H9 (cell line): ENCODE measurements around the gene KRTAP1-1. TPM values are rescaled to one million over a fixed set of nuclear protein-coding genes. Genes with fewer than 3 reads are reported as not detected.

ENCODE experiments used
- DNase-seq: peaks from one replicate; pipeline ENCODE4 v3.0.0-alpha.2; 2017
- H2AFZ ChIP-seq: one replicate; pipeline ENCODE4 v1.6.1; 2013; ENCODE audit warnings: mild to moderate bottlenecking, low read length, control low read depth, moderate library complexity
- H2AK5ac ChIP-seq: 2 replicates; pipeline ENCODE4 v1.6.1; 2013; ENCODE audit warnings: low read length, control low read depth, mixed read lengths; ENCODE audit not compliant: insufficient read length
- H2BK120ac ChIP-seq: one replicate; pipeline ENCODE4 v1.6.1; 2013; ENCODE audit warnings: low read depth, mild to moderate bottlenecking, low read length, control low read depth, inconsistent platforms; ENCODE audit not compliant: poor library complexity, severe bottlenecking
- H2BK12ac ChIP-seq: 2 replicates; pipeline ENCODE4 v1.6.1; 2013; ENCODE audit warnings: low read length, control low read depth, mixed read lengths, low read depth; ENCODE audit not compliant: insufficient read length
- H2BK15ac ChIP-seq: 2 replicates; pipeline ENCODE4 v1.6.1; 2013; ENCODE audit warnings: low read depth, low read length, control low read depth
- H2BK20ac ChIP-seq: one replicate; pipeline ENCODE4 v1.6.1; 2013; ENCODE audit warnings: low read depth, mild to moderate bottlenecking, low read length, control low read depth, inconsistent platforms; ENCODE audit not compliant: poor library complexity, severe bottlenecking
- H2BK5ac ChIP-seq: 2 replicates; pipeline ENCODE4 v1.6.1; 2013; ENCODE audit warnings: low read length, control low read depth, mixed read lengths; ENCODE audit not compliant: insufficient read length
- H3K14ac ChIP-seq: 2 replicates; pipeline ENCODE4 v1.6.1; 2013; ENCODE audit warnings: low read length, control low read depth; ENCODE audit not compliant: insufficient read depth
- H3K18ac ChIP-seq: 2 replicates; pipeline ENCODE4 v1.6.1; 2013; ENCODE audit warnings: low read depth, mild to moderate bottlenecking, mixed read lengths, low read length, control low read depth; ENCODE audit not compliant: insufficient read length
- H3K23ac ChIP-seq: 2 replicates; pipeline ENCODE4 v1.6.1; 2013; ENCODE audit warnings: low read length, control low read depth, mixed read lengths, low read depth; ENCODE audit not compliant: insufficient read length
- H3K23me2 ChIP-seq: 2 replicates; pipeline ENCODE4 v1.6.1; 2013; ENCODE audit warnings: low read depth, mild to moderate bottlenecking, mixed read lengths, low read length, control low read depth; ENCODE audit not compliant: insufficient read length, poor library complexity, severe bottlenecking
- H3K27ac ChIP-seq: 2 replicates; pipeline ENCODE4 v1.5.1; 2013; ENCODE audit warnings: low read length, control low read depth, mixed read lengths, low read depth; ENCODE audit not compliant: insufficient read length
- H3K27me3 ChIP-seq: 2 replicates; pipeline ENCODE4 v1.6.1; 2013; ENCODE audit warnings: low read length, control low read depth, inconsistent platforms; ENCODE audit not compliant: insufficient read depth
- H3K4ac ChIP-seq: 2 replicates; pipeline ENCODE4 v1.6.1; 2013; ENCODE audit warnings: low read depth, mild to moderate bottlenecking, control low read depth, inconsistent platforms, low read length, moderate library complexity
- H3K4me1 ChIP-seq: 2 replicates; pipeline ENCODE4 v1.6.1; 2013; ENCODE audit warnings: low read length, control low read depth, inconsistent platforms; ENCODE audit not compliant: insufficient read depth
- H3K4me2 ChIP-seq: 2 replicates; pipeline ENCODE4 v1.6.1; 2013; ENCODE audit warnings: low read length, control low read depth, mixed read lengths; ENCODE audit not compliant: insufficient read length, insufficient read depth
- H3K56ac ChIP-seq: 2 replicates; pipeline ENCODE4 v1.6.1; 2013; ENCODE audit warnings: low read depth, mild to moderate bottlenecking, mixed read lengths, low read length, control low read depth; ENCODE audit not compliant: insufficient read length
- H3K79me1 ChIP-seq: 2 replicates; pipeline ENCODE4 v1.6.1; 2013; ENCODE audit warnings: low read depth, mild to moderate bottlenecking, moderate library complexity, low read length, control low read depth, inconsistent platforms; ENCODE audit not compliant: insufficient read depth, poor library complexity, severe bottlenecking
- H3K79me2 ChIP-seq: 2 replicates; pipeline ENCODE4 v1.6.1; 2013; ENCODE audit warnings: low read length, control low read depth, inconsistent platforms; ENCODE audit not compliant: insufficient read depth
- H3K9ac ChIP-seq: 2 replicates; pipeline ENCODE4 v1.6.1; 2013; ENCODE audit warnings: low read length, control low read depth, mixed read lengths; ENCODE audit not compliant: insufficient read length; ENCODE audit errors: extremely low read depth
- H3K9me3 ChIP-seq: one replicate; pipeline ENCODE4 v1.6.1; 2013; ENCODE audit warnings: low read depth, low read length, inconsistent platforms; ENCODE audit not compliant: control insufficient read depth
- H3T11ph ChIP-seq: one replicate; pipeline ENCODE4 v1.6.1; 2013; ENCODE audit warnings: mild to moderate bottlenecking, low read length, control low read depth, inconsistent platforms
- H4K20me1 ChIP-seq: one replicate; pipeline ENCODE4 v1.6.1; 2013; ENCODE audit not compliant: control insufficient read depth, insufficient read length, insufficient read depth
- H4K5ac ChIP-seq: 2 replicates; pipeline ENCODE4 v1.6.1; 2013; ENCODE audit warnings: low read depth, mild to moderate bottlenecking, mixed read lengths, low read length, control low read depth; ENCODE audit not compliant: insufficient read length
- H4K8ac ChIP-seq: replicated peaks from 2 replicates; pipeline ENCODE4 v1.6.1; 2013; ENCODE audit warnings: low read length, control low read depth, mixed read lengths, low read depth; ENCODE audit not compliant: insufficient read length
- H4K91ac ChIP-seq: 2 replicates; pipeline ENCODE4 v1.6.1; 2013; ENCODE audit warnings: low read depth, mild to moderate bottlenecking, moderate library complexity, mixed read lengths, low read length, control low read depth; ENCODE audit not compliant: insufficient read length
- H3K27ac Mint-ChIP-seq, 3 experiments: 2 replicates in 2 of 3; 3 replicates in 1 of 3; pipeline ENCODE4 v1.8.0; 2020 to 2021; ENCODE audit warnings: mixed read lengths in 3 of 3, mild to moderate bottlenecking in 1 of 3, moderate library complexity in 1 of 3
- H3K27me3 Mint-ChIP-seq: 2 replicates; pipeline ENCODE4 v1.8.0; 2021; ENCODE audit warnings: low read depth, mild to moderate bottlenecking, moderate library complexity, mixed read lengths
- H3K36me3 Mint-ChIP-seq, 3 experiments: 2 replicates in 2 of 3; 3 replicates in 1 of 3; pipeline ENCODE4 v1.8.0; 2020 to 2021; ENCODE audit warnings: low read depth in 3 of 3, mixed read lengths in 3 of 3; ENCODE audit not compliant: insufficient read depth in 1 of 3
- H3K4me1 Mint-ChIP-seq, 2 experiments: 2 replicates each; pipeline ENCODE4 v1.8.0; 2020; ENCODE audit warnings: mixed read lengths in 2 of 2
- H3K4me3 Mint-ChIP-seq, 2 experiments: 2 replicates in 1 of 2; 3 replicates in 1 of 2; pipeline ENCODE4 v1.8.0; 2020 to 2021; ENCODE audit warnings: mild to moderate bottlenecking in 2 of 2, mixed read lengths in 2 of 2, moderate library complexity in 1 of 2
- H3K9me3 Mint-ChIP-seq, 2 experiments: 2 replicates in 1 of 2; 3 replicates in 1 of 2; pipeline ENCODE4 v1.8.0; 2020; ENCODE audit warnings: mild to moderate bottlenecking in 2 of 2, mixed read lengths in 2 of 2, moderate library complexity in 1 of 2
- WGBS: extraction: QIAGEN DNeasy Blood & Tissue Kit; methylation state at CpG from one replicate; pipeline ENCODE4 v1.1.7; 2013; ENCODE audit warnings: missing lambda C conversion rate, low lambda C conversion rate, mixed read lengths; ENCODE audit not compliant: insufficient read length; ENCODE audit errors: extremely low coverage; 5-methylcytosine and 5-hydroxymethylcytosine counted together
- total RNA-seq: library from RNA; stranded (reverse); gene quantifications from 2 replicates; pipeline ENCODE4 v1.2.1, GENCODE V29; 2021
- TF ChIP-seq, protein P1 (sequence below): fragments of 200-600 bp; sonication (generic); conservative IDR thresholded peaks from 3 replicates; pipeline ENCODE4 v1.8.0; 2021; ENCODE audit warnings: antibody characterized with exemption, mild to moderate bottlenecking

The KRTAP1-1 gene
- total RNA-seq, 1 experiment from 2014 or later, result not detected

DNA sequence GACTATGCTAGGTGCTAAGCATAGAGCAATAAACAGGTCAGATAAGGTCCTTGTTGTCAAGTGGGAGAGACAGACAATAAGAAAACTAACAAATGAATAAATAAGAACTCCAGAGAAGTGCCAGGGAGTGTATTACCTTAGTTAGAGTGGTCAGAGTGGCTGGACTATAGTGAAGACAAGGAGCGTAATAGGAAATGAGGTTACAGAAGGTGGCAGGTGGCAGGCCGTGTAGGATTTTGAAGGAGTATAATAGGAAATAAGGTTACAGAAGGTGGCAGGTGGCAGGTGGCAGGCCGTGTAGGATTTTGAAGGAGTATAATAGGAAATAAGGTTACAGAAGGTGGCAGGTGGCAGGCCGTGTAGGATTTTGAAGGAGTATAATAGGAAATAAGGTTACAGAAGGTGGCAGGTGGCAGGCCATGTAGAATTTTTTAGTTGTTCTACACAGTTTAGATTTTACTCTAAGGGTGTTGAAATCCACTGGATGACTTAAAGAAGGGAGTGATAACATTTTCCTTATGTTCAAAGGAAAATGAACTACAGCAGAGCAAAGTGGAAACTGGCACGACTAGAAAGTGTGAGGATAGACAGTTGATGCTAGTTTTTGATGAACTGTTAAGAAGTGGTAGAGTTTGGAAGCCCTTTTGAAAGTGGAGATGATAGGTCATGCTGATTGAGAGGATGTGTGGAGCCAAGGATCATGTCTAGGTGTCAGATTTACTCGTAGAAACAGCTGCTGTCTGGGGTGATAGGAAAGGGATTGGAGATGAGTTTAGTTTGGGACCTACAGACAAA lies 28.7 kb downstream of the KRTAP1-1 start:
- Mint-ChIP-seq H3K36me3 (no peaks in the 10 kb centered on the region), H3K27ac (no peak overlapping the region), H3K4me1 (peaks cover 17 to 19% of the 10 kb centered on the region in 2 experiments), H3K9me3 (no peaks in the 10 kb centered on the region), H3K27me3 (no peaks in the 10 kb centered on the region), H3K4me3 (no peak overlapping the region)
- TF ChIP-seq, protein P1, sequence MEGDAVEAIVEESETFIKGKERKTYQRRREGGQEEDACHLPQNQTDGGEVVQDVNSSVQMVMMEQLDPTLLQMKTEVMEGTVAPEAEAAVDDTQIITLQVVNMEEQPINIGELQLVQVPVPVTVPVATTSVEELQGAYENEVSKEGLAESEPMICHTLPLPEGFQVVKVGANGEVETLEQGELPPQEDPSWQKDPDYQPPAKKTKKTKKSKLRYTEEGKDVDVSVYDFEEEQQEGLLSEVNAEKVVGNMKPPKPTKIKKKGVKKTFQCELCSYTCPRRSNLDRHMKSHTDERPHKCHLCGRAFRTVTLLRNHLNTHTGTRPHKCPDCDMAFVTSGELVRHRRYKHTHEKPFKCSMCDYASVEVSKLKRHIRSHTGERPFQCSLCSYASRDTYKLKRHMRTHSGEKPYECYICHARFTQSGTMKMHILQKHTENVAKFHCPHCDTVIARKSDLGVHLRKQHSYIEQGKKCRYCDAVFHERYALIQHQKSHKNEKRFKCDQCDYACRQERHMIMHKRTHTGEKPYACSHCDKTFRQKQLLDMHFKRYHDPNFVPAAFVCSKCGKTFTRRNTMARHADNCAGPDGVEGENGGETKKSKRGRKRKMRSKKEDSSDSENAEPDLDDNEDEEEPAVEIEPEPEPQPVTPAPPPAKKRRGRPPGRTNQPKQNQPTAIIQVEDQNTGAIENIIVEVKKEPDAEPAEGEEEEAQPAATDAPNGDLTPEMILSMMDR, result no peak
- Histone ChIP-seq H2BK12ac (no peak overlapping the region), H3T11ph (no peak overlapping the region), H2AFZ (no peak overlapping the region), H3K9ac (no peak overlapping the region), H3K9me3 (no peaks in the 10 kb centered on the region), H2AK5ac (no peak overlapping the region), H4K8ac (no peak overlapping the region), H3K4me1 (no peaks in the 10 kb centered on the region; the same call in 1 of the 2 replicates), H3K79me1 (no peaks in the 10 kb centered on the region), H3K4ac (no peak overlapping the region), H2BK20ac (no peak overlapping the region), H3K27ac (no peak overlapping the region), H4K91ac (no peak overlapping the region), H2BK5ac (no peak overlapping the region), H3K56ac (no peak overlapping the region), H4K5ac (no peak overlapping the region), H3K79me2 (no peaks in the 10 kb centered on the region), H3K4me2 (no peak overlapping the region), H3K27me3 (no peaks in the 10 kb centered on the region), H3K23me2 (no peaks in the 10 kb centered on the region), H3K14ac (no peak overlapping the region), H2BK15ac (no peak overlapping the region), H3K23ac (no peak overlapping the region), H4K20me1 (no peaks in the 10 kb centered on the region), H2BK120ac (no peak overlapping the region), H3K18ac (no peak overlapping the region)
- no peak for DNase-seq
- WGBS, result no CpG with 5 or more reads among the region's 6 CpGs
